DMS114 treated with DMSO at 0.1 percent for 48 hours (cell line): Measurements from ENCODE around the gene ZDHHC11B.
"Not testable (repeated sequence)": the region's sequence is repeated elsewhere in the genome, so short reads cannot be mapped to it uniquely, and the experiment has no call there.

Experiments
- DNase-seq: peaks from one replicate; lab custom pipeline; 2025; ENCODE audit not compliant: unreplicated experiment; lab: John Stamatoyannopoulos, UW

Gene ZDHHC11B

GRCh38 chr5:688348-689010 lies 96.0 kb downstream of the ZDHHC11B start:
- not testable (repeated sequence) for DNase-seq

DNA sequence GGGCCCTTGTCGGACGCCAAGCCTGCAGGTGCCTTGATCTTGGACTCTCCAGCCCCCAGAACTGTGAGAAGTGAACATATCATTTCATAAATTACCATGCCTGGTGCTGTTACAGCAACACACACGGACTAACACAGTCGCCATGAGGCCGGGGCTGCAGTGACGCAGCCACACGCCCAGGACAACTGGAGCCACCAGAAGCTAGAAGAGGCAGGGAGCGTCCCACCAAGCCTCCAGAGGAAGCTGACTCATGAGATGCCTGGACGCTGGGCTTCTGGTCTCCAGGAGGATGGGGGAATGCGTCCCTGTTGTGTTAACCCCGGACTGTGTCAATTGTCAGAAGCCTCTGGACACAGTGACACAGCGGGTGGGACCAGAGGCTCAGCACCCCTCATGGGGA lies 97.6 kb downstream of the ZDHHC11B start:
- not testable (repeated sequence) for DNase-seq

DNA sequence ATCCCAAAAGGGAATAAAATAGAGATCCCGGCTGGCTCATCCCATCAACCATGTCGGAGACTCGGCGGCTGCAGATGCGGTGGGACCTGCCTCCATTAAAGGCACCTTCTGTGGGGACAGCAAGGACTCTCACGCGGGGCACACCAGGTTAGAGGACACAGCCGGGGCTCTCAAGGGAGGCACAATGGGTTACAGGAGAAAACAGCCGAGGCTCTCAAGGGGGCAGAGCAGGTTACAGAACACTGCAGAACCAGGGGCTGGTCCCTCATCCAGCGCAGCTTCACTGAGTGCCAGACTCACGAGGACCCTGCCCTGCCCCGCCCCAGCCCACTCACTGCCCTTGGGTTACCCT lies 98.4 kb downstream of the ZDHHC11B start:
- not testable (repeated sequence) for DNase-seq

GRCh38 chr5:685262-686171 lies 99.0 kb downstream of the ZDHHC11B start:
- no peak for DNase-seq

DNA sequence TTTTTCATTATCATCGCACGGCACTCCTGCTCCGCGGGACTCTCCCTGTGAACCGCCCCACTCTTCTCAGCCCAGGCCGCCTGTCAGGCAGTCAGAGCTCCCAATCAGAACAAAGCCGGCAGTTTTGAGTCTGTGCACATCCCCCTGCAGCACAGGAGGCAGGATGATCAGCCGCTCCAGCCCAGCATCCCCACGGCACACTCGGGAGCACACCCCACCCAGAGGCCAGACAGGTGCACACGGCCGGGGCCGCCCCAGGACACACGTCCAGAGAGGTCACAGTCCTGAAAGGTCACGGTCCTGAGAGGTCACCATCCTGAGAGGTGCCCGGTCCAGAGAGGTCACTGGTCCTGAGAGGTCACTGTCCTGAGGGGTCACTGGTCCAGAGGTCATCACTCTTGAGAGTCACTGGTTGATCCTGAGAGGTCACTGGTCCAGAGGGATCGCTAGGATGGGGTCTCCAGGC lies 99.7 kb downstream of the ZDHHC11B start:
- no peak for DNase-seq

DNA sequence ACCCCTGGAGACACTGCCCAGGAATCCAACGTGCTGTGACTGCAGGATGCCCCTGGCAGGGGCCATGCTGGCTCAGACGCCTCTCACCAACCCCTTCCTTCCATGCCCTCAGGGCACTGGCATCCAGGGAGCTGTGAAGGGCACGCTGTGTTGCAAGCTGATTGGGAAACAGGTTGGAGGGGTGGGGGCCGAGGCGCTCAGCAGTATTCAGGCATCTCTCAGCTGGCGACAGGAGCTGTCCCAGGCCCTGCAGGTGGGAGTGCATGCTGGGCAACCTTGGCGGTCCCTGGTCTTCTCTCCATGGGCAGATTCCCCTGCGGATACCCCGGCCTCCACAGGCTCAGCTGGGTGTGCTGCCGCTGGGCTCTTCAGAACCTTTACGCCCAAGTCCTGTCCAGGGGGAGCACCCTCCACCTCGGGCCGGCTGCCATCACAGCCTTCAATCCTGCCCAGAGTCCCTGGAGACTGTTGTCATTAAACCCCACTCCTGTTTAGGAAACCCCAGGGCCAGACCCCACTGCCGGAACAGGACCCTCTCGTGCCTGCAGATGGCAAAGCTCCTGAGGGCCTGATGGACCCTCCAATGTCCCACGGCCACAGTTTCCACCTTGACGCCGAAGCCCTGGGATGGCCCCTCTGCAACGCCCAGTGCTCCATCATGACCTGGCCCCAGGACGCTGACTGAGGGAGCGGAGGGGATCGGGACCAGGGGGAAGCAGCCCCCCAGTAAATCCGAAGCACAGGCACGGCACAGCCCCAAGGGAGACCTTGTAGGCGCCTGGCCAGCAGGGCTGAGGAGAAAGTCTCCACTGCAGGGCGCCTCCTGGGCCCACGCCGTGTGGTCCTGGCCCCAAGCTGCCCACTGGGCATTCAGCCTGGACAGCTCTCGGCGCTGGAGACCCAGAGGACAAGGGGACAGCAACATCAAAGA lies 100.7 kb downstream of the ZDHHC11B start:
- no peak for DNase-seq

DNA sequence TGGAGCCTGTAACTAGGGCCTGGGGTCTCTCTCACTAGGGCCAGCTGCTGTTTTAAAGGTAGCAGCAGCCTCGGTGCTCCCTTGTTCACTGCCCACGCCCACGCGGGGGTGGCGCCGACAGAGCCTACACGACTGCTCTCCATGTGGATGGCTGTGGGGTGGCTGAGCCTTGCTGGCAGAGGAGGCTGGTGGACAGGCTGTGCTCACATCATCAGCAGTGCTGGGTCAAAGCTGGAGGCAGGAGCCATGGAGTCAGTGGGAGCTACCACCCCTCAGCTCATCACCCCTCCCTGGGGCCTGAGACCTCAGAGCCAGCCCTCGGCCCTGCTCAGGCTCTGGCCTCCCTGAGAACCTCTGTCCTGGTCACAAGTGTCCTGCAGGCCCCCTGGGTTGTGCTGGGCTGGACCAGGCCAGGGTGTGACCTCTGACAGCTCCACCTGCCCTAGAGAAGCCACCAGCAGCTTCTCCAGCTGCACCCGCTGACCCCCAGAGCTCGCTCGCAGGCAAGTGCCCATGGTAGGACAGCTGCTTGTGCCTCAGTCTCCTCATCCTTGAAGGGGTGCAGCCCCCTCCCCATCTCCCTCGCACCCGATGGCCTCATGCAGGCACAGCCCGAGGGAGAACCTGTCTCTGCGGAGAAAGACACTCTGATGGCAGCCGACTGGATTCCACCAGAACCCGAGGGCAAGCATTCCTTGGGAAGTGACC lies 101.7 kb downstream of the ZDHHC11B start:
- not testable (repeated sequence) for DNase-seq

GRCh38 chr5:682216-682615 lies 102.3 kb downstream of the ZDHHC11B start:
- not testable (repeated sequence) for DNase-seq

GRCh38 chr5:681317-682191 lies 103.0 kb downstream of the ZDHHC11B start:
- not testable (repeated sequence) for DNase-seq

- not testable (repeated sequence) for DNase-seq
These were observed 103.7 kb downstream of the ZDHHC11B start for GRCh38 chr5:680836-681235.

DNA sequence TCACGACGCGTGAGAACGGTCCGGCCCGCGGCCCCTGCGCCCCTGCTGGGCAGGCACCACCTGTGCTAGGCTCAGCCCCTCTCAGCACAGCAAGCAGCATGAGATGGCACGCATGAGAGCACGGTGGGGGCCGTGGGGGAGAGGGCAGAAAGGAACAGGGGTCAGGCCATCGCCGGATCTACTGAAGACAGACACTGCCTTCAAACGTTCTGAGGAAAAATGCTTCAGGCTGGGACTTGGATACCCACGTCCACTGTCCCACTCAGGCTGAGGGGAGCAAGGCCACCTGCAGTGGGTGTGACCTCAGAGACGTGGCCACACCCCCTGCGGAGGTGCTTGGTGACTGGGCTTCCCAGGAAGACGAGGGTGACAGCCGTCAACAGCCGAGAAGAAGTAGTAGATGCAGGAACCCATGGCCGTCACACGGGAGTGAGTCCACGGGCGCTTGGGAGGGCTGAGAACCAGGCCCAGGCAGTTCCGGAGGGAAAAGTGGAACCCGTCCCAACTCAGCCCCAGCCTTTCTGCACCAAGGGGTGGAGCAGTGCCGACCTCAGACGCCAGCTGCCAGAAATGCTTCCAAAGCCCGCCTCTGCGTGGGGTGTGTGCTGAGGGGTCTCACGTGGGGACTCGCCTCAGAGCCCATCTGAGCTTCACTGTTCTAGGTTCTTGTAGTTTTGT lies 104.3 kb downstream of the ZDHHC11B start:
- DNase-seq: not testable (repeated sequence)

DNA sequence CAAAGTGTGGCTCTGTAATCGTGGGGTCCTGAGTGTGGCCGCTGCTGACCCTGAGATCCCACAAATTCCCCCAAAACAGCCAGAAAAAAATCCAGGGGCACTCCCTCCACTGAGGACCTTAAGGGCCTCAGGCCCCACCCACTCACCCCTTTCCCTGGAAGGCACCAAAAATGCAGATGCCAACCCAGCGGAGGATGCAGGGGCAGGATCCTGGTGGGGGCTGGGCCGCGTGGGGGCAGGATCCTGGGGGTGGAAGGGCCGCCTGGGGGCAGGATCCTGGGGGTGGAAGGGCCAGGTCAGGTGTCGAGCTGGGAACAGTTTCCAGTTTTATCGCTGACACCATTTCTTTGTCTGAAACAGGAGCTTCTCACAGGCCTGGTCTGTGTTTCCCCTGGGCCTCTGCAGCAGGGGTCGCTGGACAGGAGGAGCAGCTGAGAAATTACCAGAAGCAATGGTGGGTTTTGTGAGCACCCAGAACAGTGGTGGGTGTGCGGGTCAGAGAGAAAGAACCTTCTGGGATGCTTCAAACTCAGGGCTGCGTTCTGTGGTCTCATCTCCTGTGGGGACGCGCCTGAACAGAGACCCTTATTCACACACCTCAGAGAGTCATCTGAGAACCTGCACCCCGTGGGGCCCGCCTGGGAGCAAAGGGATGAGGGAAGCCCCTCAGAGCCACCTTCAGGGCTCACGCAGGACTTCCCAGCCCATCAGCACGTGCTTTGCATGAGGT lies 105.2 kb downstream of the ZDHHC11B start:
- not testable (repeated sequence) for DNase-seq

DNA sequence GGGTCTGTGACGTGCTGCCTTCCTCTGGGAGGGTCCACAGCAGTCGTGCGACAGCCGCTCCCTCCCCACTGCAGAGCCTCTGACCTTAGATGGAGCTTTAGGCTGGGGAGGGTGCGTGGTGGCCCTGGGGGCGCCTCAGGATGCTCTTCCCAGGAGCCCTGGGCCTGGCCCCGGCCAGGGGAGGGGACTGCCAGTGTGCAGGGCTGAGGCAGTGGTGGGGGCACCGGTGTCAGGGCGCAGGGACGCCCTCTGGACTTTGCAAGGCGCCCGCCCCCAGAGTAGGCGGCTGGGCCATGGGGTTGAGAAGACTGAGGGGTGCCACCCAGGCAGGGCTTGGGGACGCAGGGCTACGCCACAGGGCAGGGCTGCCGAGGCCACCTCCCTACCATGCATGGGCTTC lies 106.0 kb downstream of the ZDHHC11B start:
- not testable (repeated sequence) for DNase-seq

- DNase-seq: no peak
These were observed 107.1 kb downstream of the ZDHHC11B start for GRCh38 chr5:677131-678101.

DNA sequence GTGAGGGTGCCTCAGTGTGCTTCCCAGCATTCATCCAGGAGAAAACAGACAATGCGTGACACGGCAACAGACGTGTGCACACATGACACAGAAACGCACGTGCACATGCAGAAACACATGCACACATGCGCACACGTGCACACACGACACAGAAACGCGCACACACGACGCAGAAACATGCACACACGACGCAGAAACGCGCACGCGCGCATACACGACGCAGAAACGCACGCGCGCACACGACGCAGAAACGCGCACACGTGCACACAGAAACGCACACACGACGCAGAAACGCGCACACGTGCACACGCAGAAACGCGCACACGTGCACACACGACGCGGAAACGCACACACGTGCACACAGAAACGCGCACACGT lies 107.8 kb downstream of the ZDHHC11B start:
- DNase-seq: no peak

DNA sequence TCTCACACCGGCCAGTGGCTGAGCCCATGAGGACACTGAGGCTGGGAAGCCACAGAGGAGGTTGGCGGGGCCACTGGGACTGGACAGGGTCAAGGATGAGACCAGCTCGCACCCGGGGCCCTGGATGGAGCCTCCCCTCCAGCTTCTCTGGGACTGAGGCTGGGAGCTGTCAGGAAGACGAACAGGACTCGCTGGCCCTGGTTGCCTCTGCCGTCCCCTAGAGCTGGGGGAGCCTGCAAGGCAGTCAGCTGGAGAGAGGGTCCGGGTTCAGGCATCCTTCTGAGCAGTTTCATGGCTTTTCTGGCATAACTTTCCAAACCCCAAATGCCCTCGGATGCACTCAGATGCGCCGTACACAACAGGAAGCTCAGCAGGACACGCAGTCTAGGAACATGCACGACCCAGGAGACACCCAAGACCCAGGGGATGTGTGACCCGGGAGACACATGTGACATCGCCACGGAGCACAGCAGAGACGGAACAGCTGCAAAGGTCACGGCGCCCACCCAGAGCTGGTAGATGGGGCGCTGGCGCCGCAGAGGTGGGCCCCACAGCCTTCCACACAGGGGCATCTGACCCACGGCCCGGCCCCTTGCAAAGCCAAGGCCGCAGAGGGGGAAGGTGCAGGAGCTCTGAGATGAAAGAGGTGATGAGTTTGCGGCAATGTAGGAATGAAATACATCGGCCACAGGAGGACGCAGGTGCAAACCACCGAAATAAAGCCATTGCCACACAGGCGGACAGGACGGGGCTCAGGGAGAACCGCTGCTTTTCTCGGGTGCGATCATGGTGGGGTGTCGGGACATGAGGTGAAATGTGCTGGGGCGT lies 108.4 kb downstream of the ZDHHC11B start:
- no peak for DNase-seq
